ENCODE results near the gene FUT9.

DNA sequence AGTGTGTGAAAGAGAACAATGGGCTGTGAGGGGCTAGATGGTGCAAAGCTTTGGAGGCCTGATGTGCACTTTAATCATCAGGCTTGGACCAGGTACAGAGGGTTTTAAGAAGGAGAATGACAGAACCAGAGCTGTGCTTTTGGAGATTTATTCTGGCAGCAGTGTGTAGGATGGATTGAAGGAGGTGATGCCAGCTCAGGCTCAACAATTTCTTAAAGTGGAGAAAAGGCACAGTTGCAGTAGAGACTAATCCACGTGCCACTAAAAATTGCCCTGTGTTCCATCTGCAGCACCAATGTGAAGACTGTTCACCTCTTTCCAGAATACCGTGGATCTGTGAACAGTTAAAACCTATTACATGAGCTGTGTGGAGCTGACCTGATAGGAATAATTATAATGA is 134.7 kb downstream of the FUT9 start:
- TF ChIP-seq, protein P1, sequence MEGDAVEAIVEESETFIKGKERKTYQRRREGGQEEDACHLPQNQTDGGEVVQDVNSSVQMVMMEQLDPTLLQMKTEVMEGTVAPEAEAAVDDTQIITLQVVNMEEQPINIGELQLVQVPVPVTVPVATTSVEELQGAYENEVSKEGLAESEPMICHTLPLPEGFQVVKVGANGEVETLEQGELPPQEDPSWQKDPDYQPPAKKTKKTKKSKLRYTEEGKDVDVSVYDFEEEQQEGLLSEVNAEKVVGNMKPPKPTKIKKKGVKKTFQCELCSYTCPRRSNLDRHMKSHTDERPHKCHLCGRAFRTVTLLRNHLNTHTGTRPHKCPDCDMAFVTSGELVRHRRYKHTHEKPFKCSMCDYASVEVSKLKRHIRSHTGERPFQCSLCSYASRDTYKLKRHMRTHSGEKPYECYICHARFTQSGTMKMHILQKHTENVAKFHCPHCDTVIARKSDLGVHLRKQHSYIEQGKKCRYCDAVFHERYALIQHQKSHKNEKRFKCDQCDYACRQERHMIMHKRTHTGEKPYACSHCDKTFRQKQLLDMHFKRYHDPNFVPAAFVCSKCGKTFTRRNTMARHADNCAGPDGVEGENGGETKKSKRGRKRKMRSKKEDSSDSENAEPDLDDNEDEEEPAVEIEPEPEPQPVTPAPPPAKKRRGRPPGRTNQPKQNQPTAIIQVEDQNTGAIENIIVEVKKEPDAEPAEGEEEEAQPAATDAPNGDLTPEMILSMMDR (IDR thresholded peaks at IDR 0.05), result no peak
- TF ChIP-seq POLR2A (IDR thresholded peaks at IDR 0.05), result no peak
